ENCODE measurements around the gene GSDMA.

DNA sequence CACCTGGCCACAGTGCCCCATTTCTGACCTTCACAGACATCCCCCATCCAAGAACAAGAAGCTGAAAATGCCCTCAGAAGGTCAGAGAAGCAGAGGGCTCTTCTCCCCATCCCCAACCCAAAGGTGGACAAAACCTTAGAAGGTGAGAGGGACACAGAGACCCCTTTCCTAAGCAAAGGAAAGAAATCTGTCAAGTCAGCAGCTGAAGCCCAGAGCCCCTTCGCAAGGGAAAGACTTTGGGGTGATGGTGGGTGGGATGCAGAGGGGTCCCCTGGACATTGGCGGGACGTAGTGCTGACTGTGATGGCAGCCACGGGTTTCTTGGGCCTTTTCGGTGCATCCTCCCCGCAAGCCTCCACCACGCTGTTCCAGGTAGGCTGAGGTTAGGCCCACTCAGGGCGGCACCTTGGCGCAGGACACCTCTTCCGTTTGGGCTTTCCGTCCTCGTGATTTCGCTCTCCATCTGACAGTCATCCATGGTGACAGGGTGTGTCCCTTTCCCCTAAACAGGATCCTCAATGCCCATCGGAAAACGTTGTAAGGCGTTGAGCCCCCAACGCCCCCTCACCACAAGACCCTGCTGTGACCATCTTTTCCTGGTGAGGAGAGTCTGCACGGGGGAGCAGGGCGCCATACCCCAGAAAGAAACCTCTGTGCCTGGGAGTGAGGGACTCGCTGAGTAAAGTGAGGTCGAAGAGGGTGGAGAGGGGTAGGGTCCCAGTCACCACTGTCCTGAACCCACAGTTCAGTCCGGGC is 10.7 kb upstream of the GSDMA start:
- no peak for TF ChIP-seq EZH2 (IDR thresholded peaks at IDR 0.05; ENCODE audit: insufficient read depth, low read length)
- TF ChIP-seq, protein P1, sequence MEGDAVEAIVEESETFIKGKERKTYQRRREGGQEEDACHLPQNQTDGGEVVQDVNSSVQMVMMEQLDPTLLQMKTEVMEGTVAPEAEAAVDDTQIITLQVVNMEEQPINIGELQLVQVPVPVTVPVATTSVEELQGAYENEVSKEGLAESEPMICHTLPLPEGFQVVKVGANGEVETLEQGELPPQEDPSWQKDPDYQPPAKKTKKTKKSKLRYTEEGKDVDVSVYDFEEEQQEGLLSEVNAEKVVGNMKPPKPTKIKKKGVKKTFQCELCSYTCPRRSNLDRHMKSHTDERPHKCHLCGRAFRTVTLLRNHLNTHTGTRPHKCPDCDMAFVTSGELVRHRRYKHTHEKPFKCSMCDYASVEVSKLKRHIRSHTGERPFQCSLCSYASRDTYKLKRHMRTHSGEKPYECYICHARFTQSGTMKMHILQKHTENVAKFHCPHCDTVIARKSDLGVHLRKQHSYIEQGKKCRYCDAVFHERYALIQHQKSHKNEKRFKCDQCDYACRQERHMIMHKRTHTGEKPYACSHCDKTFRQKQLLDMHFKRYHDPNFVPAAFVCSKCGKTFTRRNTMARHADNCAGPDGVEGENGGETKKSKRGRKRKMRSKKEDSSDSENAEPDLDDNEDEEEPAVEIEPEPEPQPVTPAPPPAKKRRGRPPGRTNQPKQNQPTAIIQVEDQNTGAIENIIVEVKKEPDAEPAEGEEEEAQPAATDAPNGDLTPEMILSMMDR (IDR thresholded peaks at IDR 0.05; ENCODE audit: insufficient read depth, low read depth, low read length): no peak

All from astrocyte (in vitro differentiated cells and primary cell).